ENCODE measurements around the gene FLT3. TPM values are rescaled to one million over a fixed set of nuclear protein-coding genes. Genes with fewer than 3 reads are reported as not detected.

The FLT3 gene
- total and polyA plus RNA-seq, 9 of the 15 experiments (the other 6 are each of a cell fraction or from before 2014, with no cell fraction given): not detected

- peak; percentile 94 for TF ChIP-seq ZFP91 (CRISPR knock-in tag; IDR thresholded peaks at IDR 0.05)
- TF ChIP-seq POLR3A (IDR thresholded peaks at IDR 0.05; ENCODE audit: borderline replicate concordance, extremely low read depth, insufficient read depth, insufficient read length): no peak
- TF ChIP-seq VEZF1 (CRISPR knock-in tag; IDR thresholded peaks at IDR 0.05): peak; percentile 85
- TF ChIP-seq NRF1 (conservative IDR thresholded peaks at IDR 0.05 in 1 of 2, IDR thresholded peaks at IDR 0.05 in 1 of 2): peak; percentile 95
- TF ChIP-seq DEAF1 (CRISPR knock-in tag; IDR thresholded peaks at IDR 0.05): no peak
- TF ChIP-seq ETV1 (tag; conservative IDR thresholded peaks at IDR 0.05; ENCODE audit: low read depth): no peak
- no peak for TF ChIP-seq NFRKB (IDR thresholded peaks at IDR 0.05; ENCODE audit: low read depth)
- TF ChIP-seq HMGN3 (IDR thresholded peaks at IDR 0.05; ENCODE audit: borderline replicate concordance, extremely low read depth, insufficient read length, low read depth, low read length): peak; percentile 24
- TF ChIP-seq ZNF511 (CRISPR knock-in tag; IDR thresholded peaks at IDR 0.05): no peak
- no peak for TF ChIP-seq PTBP1 (IDR thresholded peaks at IDR 0.05; ENCODE audit: low read depth, low read length)
- TF ChIP-seq NR3C1 (CRISPR knock-in tag; IDR thresholded peaks at IDR 0.05): no peak
- no peak for TF ChIP-seq ZNF696 (CRISPR knock-in tag; conservative IDR thresholded peaks at IDR 0.05)
- TF ChIP-seq JUNB (CRISPR knock-in tag; conservative IDR thresholded peaks at IDR 0.05): no peak
- 0 out of 6 replicates have a peak, but pooled peaks of 1 of the 3 experiments have one; percentile 5 for TF ChIP-seq CTCF (IDR thresholded peaks at IDR 0.05 in 2 of 3, conservative IDR thresholded peaks at IDR 0.05 in 1 of 3; ENCODE audit: insufficient read depth in 2 of 3, low read depth in 1 of 3, low read length in 3 of 3)
- no peak for TF ChIP-seq HSF4 (CRISPR knock-in tag; IDR thresholded peaks at IDR 0.05; ENCODE audit: borderline replicate concordance)
- peak; percentile 54 for TF ChIP-seq MEIS2 (IDR thresholded peaks at IDR 0.05; ENCODE audit: partially characterized antibody)
- TF ChIP-seq ZNF507 (tag; conservative IDR thresholded peaks at IDR 0.05): no peak
- TF ChIP-seq MIER1 (IDR thresholded peaks at IDR 0.05; ENCODE audit: low read depth): no peak
- no peak for TF ChIP-seq ZC3H4 (CRISPR knock-in tag; IDR thresholded peaks at IDR 0.05; ENCODE audit: borderline replicate concordance)
- TF ChIP-seq SREBF2 (CRISPR knock-in tag; IDR thresholded peaks at IDR 0.05): no peak
- no peak for TF ChIP-seq SMAD2 (IDR thresholded peaks at IDR 0.05; ENCODE audit: low read depth, low read length)
Observed at GRCh38 chr13:28138012-28138755, 37.8 kb upstream of the FLT3 start, which contains the start of gene PAN3 (continued).

Data from K562 (cell line).